ENCODE measurements around the gene DCLRE1C.
"Not testable (repeated sequence)": the region's sequence is repeated elsewhere in the genome, so short reads cannot be mapped to it uniquely, and the experiment has no call there.

DCLRE1C gene

DNA sequence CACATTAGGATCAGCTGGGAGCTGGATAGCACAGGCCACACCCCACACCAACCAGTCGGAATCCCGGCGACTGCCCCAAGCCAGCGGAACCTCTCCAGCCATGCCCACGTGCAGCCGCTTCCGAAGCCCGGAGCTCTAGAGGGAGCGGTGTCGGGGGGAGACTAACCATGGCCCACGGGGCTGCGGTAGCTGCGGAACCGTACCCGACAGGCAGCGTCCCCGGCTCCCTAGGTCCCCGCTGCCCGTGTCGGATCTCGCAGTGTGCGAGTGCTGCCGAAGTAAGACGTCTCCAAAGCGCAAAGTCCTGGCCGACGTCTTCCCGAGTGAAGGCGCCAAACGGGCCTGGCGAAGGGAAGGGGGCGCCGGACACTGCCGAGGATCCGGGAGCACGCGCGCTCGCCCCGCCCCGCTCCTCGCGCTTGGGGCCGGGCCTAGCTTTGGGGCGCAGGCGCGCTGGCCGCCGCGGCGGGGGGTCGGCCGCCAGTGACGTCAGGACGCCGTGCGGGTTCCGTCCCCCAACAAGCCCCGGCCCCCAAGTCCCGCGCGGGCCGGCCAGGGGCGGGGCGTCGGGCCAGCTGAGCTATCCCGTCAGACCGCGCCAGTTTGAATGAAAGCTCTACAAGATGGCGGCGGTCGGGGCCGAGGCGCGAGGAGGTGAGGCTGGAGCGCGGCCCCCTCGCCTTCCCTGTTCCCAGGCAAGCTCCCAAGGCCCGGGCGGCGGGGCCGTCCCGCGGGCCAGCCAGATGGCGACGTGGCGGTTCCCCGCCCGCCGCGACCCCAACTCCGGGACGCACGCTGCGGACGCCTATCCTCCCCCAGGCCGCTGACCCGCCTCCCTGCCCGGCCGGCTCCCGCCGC lies 75.4 kb downstream of the DCLRE1C start, which contains the start of gene SUV39H2:
Gene SUV39H2, plus strand, starts transcription at position 601 of the 858 bp plus-strand sequence. Its CDS starts 23 bp downstream, at position 624.
- peak; percentile 62 to 84 for DNase-seq (ENCODE audit: low read depth in 1 of 2, low spot score in 1 of 2)
- H3K4me3 ChIP-seq (replicated peaks; ENCODE audit: insufficient read depth, low read length), result peak within 1 kb of the TSS; percentile 76
- TF ChIP-seq, protein P1, sequence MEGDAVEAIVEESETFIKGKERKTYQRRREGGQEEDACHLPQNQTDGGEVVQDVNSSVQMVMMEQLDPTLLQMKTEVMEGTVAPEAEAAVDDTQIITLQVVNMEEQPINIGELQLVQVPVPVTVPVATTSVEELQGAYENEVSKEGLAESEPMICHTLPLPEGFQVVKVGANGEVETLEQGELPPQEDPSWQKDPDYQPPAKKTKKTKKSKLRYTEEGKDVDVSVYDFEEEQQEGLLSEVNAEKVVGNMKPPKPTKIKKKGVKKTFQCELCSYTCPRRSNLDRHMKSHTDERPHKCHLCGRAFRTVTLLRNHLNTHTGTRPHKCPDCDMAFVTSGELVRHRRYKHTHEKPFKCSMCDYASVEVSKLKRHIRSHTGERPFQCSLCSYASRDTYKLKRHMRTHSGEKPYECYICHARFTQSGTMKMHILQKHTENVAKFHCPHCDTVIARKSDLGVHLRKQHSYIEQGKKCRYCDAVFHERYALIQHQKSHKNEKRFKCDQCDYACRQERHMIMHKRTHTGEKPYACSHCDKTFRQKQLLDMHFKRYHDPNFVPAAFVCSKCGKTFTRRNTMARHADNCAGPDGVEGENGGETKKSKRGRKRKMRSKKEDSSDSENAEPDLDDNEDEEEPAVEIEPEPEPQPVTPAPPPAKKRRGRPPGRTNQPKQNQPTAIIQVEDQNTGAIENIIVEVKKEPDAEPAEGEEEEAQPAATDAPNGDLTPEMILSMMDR (IDR thresholded peaks at IDR 0.05; ENCODE audit: insufficient read depth, low read length), result no peak
- TF ChIP-seq GABPA (IDR thresholded peaks at IDR 0.05; ENCODE audit: low read depth), result no peak
- TF ChIP-seq POLR2AphosphoS5 (IDR thresholded peaks at IDR 0.05; ENCODE audit: low read depth), result peak; percentile 39
- TF ChIP-seq SPI1 (IDR thresholded peaks at IDR 0.05; ENCODE audit: borderline replicate concordance, low read depth), result no peak
- no peaks in the 10 kb centered on the region for H3K27me3 ChIP-seq (ENCODE audit: insufficient read depth, poor library complexity, severe bottlenecking)
- peak within 1 kb of the TSS; percentile 90 for H3K27ac ChIP-seq (replicated peaks)

DNA sequence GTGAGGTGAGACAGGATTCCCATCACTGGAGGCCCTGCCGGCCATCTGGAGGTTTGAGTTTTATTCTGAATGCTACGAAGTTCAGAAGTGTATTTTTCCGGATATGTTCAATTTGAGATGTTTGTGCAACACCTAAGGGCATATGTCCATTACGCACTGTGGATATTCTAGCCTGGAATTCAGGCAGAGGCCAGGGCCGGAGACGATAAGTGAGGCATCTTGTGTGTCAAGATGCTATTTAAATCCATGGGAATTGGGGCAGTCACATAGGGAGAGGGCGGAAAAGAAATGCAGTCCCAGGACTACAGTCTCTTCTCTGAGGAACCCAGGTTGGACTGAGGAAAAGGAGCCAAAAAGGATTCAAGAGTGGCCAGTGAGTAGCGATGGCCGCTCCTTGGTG lies 77.1 kb downstream of the DCLRE1C start:
- TF ChIP-seq GABPA (IDR thresholded peaks at IDR 0.05; ENCODE audit: low read depth), result no peak
- TF ChIP-seq, protein P1 (IDR thresholded peaks at IDR 0.05; ENCODE audit: insufficient read depth, low read length), result no peak
- TF ChIP-seq, protein P2, sequence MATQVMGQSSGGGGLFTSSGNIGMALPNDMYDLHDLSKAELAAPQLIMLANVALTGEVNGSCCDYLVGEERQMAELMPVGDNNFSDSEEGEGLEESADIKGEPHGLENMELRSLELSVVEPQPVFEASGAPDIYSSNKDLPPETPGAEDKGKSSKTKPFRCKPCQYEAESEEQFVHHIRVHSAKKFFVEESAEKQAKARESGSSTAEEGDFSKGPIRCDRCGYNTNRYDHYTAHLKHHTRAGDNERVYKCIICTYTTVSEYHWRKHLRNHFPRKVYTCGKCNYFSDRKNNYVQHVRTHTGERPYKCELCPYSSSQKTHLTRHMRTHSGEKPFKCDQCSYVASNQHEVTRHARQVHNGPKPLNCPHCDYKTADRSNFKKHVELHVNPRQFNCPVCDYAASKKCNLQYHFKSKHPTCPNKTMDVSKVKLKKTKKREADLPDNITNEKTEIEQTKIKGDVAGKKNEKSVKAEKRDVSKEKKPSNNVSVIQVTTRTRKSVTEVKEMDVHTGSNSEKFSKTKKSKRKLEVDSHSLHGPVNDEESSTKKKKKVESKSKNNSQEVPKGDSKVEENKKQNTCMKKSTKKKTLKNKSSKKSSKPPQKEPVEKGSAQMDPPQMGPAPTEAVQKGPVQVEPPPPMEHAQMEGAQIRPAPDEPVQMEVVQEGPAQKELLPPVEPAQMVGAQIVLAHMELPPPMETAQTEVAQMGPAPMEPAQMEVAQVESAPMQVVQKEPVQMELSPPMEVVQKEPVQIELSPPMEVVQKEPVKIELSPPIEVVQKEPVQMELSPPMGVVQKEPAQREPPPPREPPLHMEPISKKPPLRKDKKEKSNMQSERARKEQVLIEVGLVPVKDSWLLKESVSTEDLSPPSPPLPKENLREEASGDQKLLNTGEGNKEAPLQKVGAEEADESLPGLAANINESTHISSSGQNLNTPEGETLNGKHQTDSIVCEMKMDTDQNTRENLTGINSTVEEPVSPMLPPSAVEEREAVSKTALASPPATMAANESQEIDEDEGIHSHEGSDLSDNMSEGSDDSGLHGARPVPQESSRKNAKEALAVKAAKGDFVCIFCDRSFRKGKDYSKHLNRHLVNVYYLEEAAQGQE (IDR thresholded peaks at IDR 0.05; ENCODE audit: insufficient replicate concordance, low read depth), result no peak
- TF ChIP-seq SPI1 (IDR thresholded peaks at IDR 0.05; ENCODE audit: borderline replicate concordance, low read depth), result no peak
- no peak for TF ChIP-seq POLR2AphosphoS5 (IDR thresholded peaks at IDR 0.05; ENCODE audit: low read depth)
- Histone ChIP-seq H3K27me3 (ENCODE audit: insufficient read depth, poor library complexity, severe bottlenecking) (no peaks in the 10 kb centered on the region), H3K4me3 (replicated peaks; ENCODE audit: insufficient read depth, low read length) (no peak overlapping the region), H3K27ac (replicated peaks) (no peak overlapping the region)
- no peak for DNase-seq (ENCODE audit: low read depth in 1 of 2, low spot score in 1 of 2)

DNA sequence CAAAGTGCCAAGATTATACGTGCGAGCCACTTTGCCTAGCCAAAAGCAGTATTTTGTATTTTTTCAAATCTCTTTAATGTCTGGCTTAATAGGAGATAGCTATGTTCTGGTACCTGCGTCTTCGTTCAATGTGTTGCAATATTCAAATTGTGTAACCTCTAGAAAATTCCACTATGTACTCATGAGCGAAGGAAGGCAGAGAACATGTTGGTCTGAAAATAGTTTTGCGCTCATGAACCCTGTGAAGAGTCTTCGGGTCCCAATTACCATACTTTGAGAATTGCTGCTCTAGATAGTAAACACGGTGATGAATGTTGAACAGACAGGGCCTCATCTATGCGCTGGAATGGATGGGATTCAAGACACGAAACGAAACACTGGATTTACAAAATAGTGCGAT lies 78.0 kb downstream of the DCLRE1C start:
- H3K27me3 ChIP-seq (ENCODE audit: insufficient read depth, poor library complexity, severe bottlenecking), result no peaks in the 10 kb centered on the region
- no peak for DNase-seq (ENCODE audit: low read depth in 1 of 2, low spot score in 1 of 2)
- H3K27ac ChIP-seq (replicated peaks), result no peak overlapping the region
- no peak overlapping the region for H3K4me3 ChIP-seq (replicated peaks; ENCODE audit: insufficient read depth, low read length)
- TF ChIP-seq SPI1 (IDR thresholded peaks at IDR 0.05; ENCODE audit: borderline replicate concordance, low read depth) (no peak), GABPA (IDR thresholded peaks at IDR 0.05; ENCODE audit: low read depth) (no peak)
- TF ChIP-seq, protein P1 (IDR thresholded peaks at IDR 0.05; ENCODE audit: insufficient read depth, low read length), result no peak

DNA sequence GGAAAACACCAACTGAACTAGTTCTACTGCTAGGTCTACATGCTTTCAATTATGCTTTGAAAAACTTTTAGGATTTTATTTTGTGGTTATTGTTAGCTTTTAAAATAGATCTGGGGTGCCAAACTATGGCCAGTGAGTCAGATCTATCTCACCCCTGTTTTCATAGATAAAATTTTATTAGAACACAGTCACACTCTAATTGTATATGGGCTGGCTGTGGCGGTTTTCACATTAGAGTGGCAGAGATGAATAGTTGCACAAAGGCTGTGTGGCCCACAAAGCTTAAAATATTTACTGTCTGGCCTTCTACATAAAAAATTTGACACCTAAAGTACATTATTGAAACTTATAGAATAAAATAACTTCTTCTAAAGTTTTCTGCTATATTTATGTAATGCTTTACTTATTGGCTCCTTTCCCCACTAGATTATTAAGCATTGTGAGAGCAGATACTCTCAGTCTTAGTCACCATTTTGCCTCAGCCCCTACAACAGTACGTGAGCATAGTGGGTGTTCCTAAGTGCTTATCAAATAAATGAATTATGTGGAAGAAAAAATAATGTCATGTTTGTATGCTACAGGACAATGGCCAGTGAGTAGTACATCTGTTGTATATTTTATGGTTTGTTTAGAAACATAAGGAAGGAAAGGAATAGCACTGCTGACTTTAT lies 80.7 kb downstream of the DCLRE1C start:
- DNase-seq (ENCODE audit: low read depth in 1 of 2, low spot score in 1 of 2), result no peak
- Histone ChIP-seq H3K27me3 (ENCODE audit: insufficient read depth, poor library complexity, severe bottlenecking) (no peaks in the 10 kb centered on the region), H3K27ac (replicated peaks) (no peak overlapping the region), H3K4me3 (replicated peaks; ENCODE audit: insufficient read depth, low read length) (no peak overlapping the region)
- no peak for TF ChIP-seq GABPA (IDR thresholded peaks at IDR 0.05; ENCODE audit: low read depth)
- no peak for TF ChIP-seq POLR2AphosphoS5 (IDR thresholded peaks at IDR 0.05; ENCODE audit: low read depth)
- TF ChIP-seq, protein P1 (IDR thresholded peaks at IDR 0.05; ENCODE audit: insufficient read depth, low read length), result no peak
- TF ChIP-seq SPI1 (IDR thresholded peaks at IDR 0.05; ENCODE audit: borderline replicate concordance, low read depth), result no peak
- TF ChIP-seq, protein P2 (IDR thresholded peaks at IDR 0.05; ENCODE audit: insufficient replicate concordance, low read depth), result no peak

DNA sequence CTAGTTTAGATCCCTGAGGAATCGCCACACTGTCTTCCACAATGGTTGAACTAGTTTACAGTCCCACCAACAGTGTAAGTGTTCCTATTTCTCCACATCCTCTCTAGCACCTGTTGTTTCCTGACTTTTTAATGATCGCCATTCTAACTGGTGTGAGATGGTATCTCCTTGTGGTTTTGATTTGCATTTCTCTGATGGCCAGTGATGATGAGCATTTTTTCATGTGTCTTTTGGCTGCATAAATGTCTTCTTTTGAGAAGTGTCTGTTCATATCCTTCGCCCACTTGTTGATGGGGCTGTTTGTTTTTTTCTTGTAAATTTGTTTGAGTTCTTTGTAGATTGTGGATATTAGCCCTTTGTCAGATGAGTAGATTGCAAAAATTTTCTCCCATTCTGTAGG lies 89.0 kb downstream of the DCLRE1C start:
- H3K4me3 ChIP-seq (replicated peaks; ENCODE audit: insufficient read depth, low read length); H3K27me3 ChIP-seq (ENCODE audit: insufficient read depth, poor library complexity, severe bottlenecking); H3K27ac ChIP-seq (replicated peaks); DNase-seq (ENCODE audit: low read depth in 1 of 2, low spot score in 1 of 2): not testable (repeated sequence)

Data from HL-60 (cell line).